HCT116 (cell line): ENCODE measurements around the gene GJA3. TPM values are rescaled to one million over a fixed set of nuclear protein-coding genes. Genes with fewer than 3 reads are reported as not detected.
A peak's percentile ranks its signal among the peaks of the same experiment; 100 is the strongest.

Experiments
- ATAC-seq: fragments of 200-7000 bp; cut with Tn5 transposase; 2 replicates; pipeline ENCODE4 v1.9.1; 2020; ENCODE audit warnings: mild to moderate bottlenecking, moderate library complexity
- BruUV-seq: library from RNA; stranded (reverse); fragments of 400-500 nt; replicated peaks from 2 replicates; lab custom pipeline; 2021; lab: Mats Ljungman, UMichigan
- CTCF ChIA-PET: fragments of 300-600 bp; sonication (Branson Sonifier 250); formaldehyde crosslinking; loops from one replicate; lab custom pipeline; 2021; ENCODE audit warnings: antibody characterized with exemption; lab: Charles Lee
- POLR2A ChIA-PET: fragments of 300-600, 350-600 bp; sonication (Branson Sonifier 250); formaldehyde crosslinking; loops from one replicate; lab custom pipeline; 2021; ENCODE audit warnings: antibody characterized with exemption; lab: Charles Lee
- RAD21 ChIA-PET, 2 experiments: fragments of 300-600 bp; sonication (Branson Sonifier 250); formaldehyde crosslinking; loops; one replicate each; lab custom pipeline; 2023; ENCODE audit warnings: low total read pairs in 2 of 2; ENCODE audit not compliant: uncharacterized antibody in 2 of 2, unreplicated experiment in 2 of 2, low non-redundant PET in 1 of 2; lab: Charles Lee
- DNase-seq: peaks from one replicate; pipeline ENCODE4 v3.0.0-alpha.2; 2010; ENCODE audit warnings: low read depth, low spot score
- H2AFZ ChIP-seq: fragments of 200-600 bp; shearing (Covaris generic), sonication (generic); 2 replicates; pipeline ENCODE4 v1.6.1; 2017; ENCODE audit warnings: low read depth, mixed run types, mixed read lengths, antibody characterized with exemption, low read length; ENCODE audit not compliant: poor library complexity, severe bottlenecking
- H3K27ac ChIP-seq: 2 replicates; pipeline ENCODE4 v1.5.1; 2012; ENCODE audit warnings: low read depth, low read length
- H3K27me3 ChIP-seq: fragments of 200-600 bp; sonication (generic); 2 replicates; pipeline ENCODE4 v1.6.1; 2016; ENCODE audit warnings: mixed run types, low read length, mixed read lengths; ENCODE audit not compliant: insufficient read depth
- H3K36me3 ChIP-seq, 2 experiments: fragments of 200-500 bp in 1 of 2; fragments of 200-600 bp in 1 of 2; sonication (Bioruptor generic) in 1 of 2; sonication (generic) in 1 of 2; 2 replicates each; pipeline versions ENCODE4 v1.5.1 to v1.6.1; 2014 to 2016; ENCODE audit warnings: low read length in 2 of 2, inconsistent platforms in 1 of 2, mixed read lengths in 1 of 2, mixed run types in 1 of 2; ENCODE audit not compliant: insufficient read depth in 2 of 2, control insufficient read depth in 1 of 2
- H3K4me1 ChIP-seq, 2 experiments: fragments of 200-600 bp in 1 of 2; sonication (generic) in 1 of 2; 2 replicates each; pipeline versions ENCODE4 v1.5.1 to v1.6.1; 2012 to 2017; ENCODE audit warnings: low read length in 2 of 2, inconsistent platforms in 1 of 2, mild to moderate bottlenecking in 1 of 2, mixed read lengths in 1 of 2, mixed run types in 1 of 2, moderate library complexity in 1 of 2; ENCODE audit not compliant: insufficient read depth in 2 of 2, control insufficient read depth in 1 of 2
- H3K4me2 ChIP-seq: fragments of 200-600 bp; sonication (generic); 2 replicates; pipeline ENCODE4 v1.6.1; 2017; ENCODE audit warnings: mixed run types, low read length, mixed read lengths
- H3K4me3 ChIP-seq, 2 experiments: fragments of 200-600 bp in 1 of 2; sonication (generic) in 1 of 2; replicated peaks in 1 of 2; 2 replicates each; pipeline ENCODE4 v1.5.1; 2011 to 2016; ENCODE audit warnings: low read length in 2 of 2, control low read depth in 1 of 2, low read depth in 1 of 2, mild to moderate bottlenecking in 1 of 2, mixed read lengths in 1 of 2, mixed run types in 1 of 2
- H3K79me2 ChIP-seq: fragments of 200-600 bp; sonication (generic); 2 replicates; pipeline ENCODE4 v1.6.1; 2017; ENCODE audit warnings: mild to moderate bottlenecking, mixed run types, low read length, moderate library complexity, mixed read lengths; ENCODE audit not compliant: insufficient read depth
- H3K9ac ChIP-seq: fragments of 200-600 bp; sonication (generic); 2 replicates; pipeline ENCODE4 v1.6.1; 2016; ENCODE audit warnings: low read length, mixed read lengths
- H3K9me2 ChIP-seq: fragments of 200-600 bp; sonication (generic), shearing (Covaris generic); 2 replicates; pipeline ENCODE4 v1.6.1; 2017; ENCODE audit warnings: mixed run types, mild to moderate bottlenecking, moderate library complexity; ENCODE audit not compliant: insufficient read depth
- H3K9me3 ChIP-seq, 2 experiments: fragments of 200-500 bp in 1 of 2; fragments of 200-600 bp in 1 of 2; sonication (Bioruptor generic) in 1 of 2; sonication (generic) in 1 of 2; 2 replicates each; pipeline ENCODE4 v1.6.1; 2014 to 2017; ENCODE audit warnings: low read length in 2 of 2, mixed read lengths in 2 of 2, inconsistent platforms in 1 of 2, low read depth in 1 of 2, mild to moderate bottlenecking in 1 of 2, mixed run types in 1 of 2, moderate library complexity in 1 of 2; ENCODE audit not compliant: control insufficient read depth in 1 of 2, insufficient read depth in 1 of 2
- H4K20me1 ChIP-seq: fragments of 200-600 bp; sonication (generic), shearing (Covaris generic); 2 replicates; pipeline ENCODE4 v1.6.1; 2017; ENCODE audit warnings: mixed run types, mild to moderate bottlenecking, moderate library complexity; ENCODE audit not compliant: insufficient read depth
- CBX3 ChIP-seq: IDR thresholded peaks from 2 replicates; pipeline ENCODE4 v1.6.1; 2012; ENCODE audit warnings: low read depth
- EZH2phosphoT487 ChIP-seq: fragments of 200-600 bp; IDR thresholded peaks from 2 replicates; pipeline ENCODE4 v1.6.1; 2018; ENCODE audit warnings: antibody characterized with exemption, borderline replicate concordance
- FOSL1 ChIP-seq: IDR thresholded peaks from 2 replicates; pipeline ENCODE4 v1.6.1; 2012; ENCODE audit warnings: low read depth
- POLR2A ChIP-seq: IDR thresholded peaks from 2 replicates; pipeline ENCODE4 v1.7.0; 2011; ENCODE audit warnings: borderline replicate concordance; ENCODE audit not compliant: insufficient read depth, insufficient read length; ENCODE audit errors: extremely low read depth
- RAD21 ChIP-seq: IDR thresholded peaks from 2 replicates; pipeline ENCODE4 v1.6.1; 2012; ENCODE audit warnings: low read depth, mild to moderate bottlenecking
- ZFX ChIP-seq: fragments of 450-650 bp; IDR thresholded peaks from 2 replicates; pipeline ENCODE4 v1.6.1; 2017
- intact Hi-C: fragments of 100-400 bp; cut with micrococcal nuclease; formaldehyde crosslinking; loops from 2 replicates; pipeline ENCODE4 v1.10.0; 2022
- total RNA-seq: library from RNA; stranded (reverse); gene quantifications from one replicate; pipeline ENCODE4 v1.2.1, GENCODE V29; 2021; ENCODE audit not compliant: unreplicated experiment
- TF ChIP-seq, protein P1 (sequence below), 3 experiments: fragments of 200-600 bp in 1 of 3; sonication (generic) in 1 of 3; IDR thresholded peaks in 2 of 3; conservative IDR thresholded peaks in 1 of 3; 2 replicates each; pipeline ENCODE4 v1.5.1; 2012 to 2017; ENCODE audit warnings: low read depth in 2 of 3, low read length in 2 of 3, antibody characterized with exemption in 1 of 3, borderline replicate concordance in 1 of 3, control low read depth in 1 of 3, mild to moderate bottlenecking in 1 of 3, mixed read lengths in 1 of 3, mixed run types in 1 of 3, moderate library complexity in 1 of 3; ENCODE audit not compliant: insufficient read depth in 1 of 3

GJA3 gene
- total RNA-seq, 1 experiment from 2014 or later: 8.0 TPM

DNA sequence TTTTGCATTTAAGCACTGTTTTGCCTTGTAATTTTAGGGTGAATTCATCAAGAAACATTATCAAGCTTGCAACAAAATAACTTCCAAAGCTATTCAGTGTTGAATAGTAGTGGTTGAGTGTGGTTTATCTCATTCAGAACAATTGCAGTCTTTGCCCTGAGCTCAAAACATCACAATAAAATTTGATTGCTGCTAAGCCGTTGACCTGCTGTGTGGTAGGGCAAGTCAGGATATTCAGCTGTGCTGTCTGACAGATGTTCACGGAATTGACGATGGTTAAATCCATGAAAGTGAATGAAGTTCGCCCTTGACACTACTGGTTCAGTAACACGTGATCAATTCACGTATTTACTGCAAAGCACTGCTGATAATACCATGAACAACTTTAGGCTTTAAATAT lies 66.9 kb downstream of the GJA3 start:
- H3K4me3 ChIP-seq: no peak overlapping the region
- H3K4me1 ChIP-seq: no peaks in the 10 kb centered on the region
- no peaks in the 10 kb centered on the region for H3K36me3 ChIP-seq
- H3K9ac ChIP-seq: no peak overlapping the region
- no peak overlapping the region for H3K27ac ChIP-seq
- no peaks in the 10 kb centered on the region for H3K27me3 ChIP-seq
- ATAC-seq (no peak), DNase-seq (no peak)
- no TSS peak for BruUV-seq
- no peak for TF ChIP-seq CBX3
- TF ChIP-seq EZH2phosphoT487: no peak
- no peak for TF ChIP-seq FOSL1
- H3K4me2 ChIP-seq: no peak overlapping the region
- H3K9me3 ChIP-seq: no peaks in the 10 kb centered on the region
- ChIA-PET RAD21 (no interaction called here), CTCF (no interaction called here), POLR2A (no interaction called here)
- H3K79me2 ChIP-seq: no peaks in the 10 kb centered on the region
- no peak overlapping the region for H2AFZ ChIP-seq
- H3K9me2 ChIP-seq: no peaks in the 10 kb centered on the region
- intact Hi-C loops: no loop called here
- no peaks in the 10 kb centered on the region for H4K20me1 ChIP-seq

DNA sequence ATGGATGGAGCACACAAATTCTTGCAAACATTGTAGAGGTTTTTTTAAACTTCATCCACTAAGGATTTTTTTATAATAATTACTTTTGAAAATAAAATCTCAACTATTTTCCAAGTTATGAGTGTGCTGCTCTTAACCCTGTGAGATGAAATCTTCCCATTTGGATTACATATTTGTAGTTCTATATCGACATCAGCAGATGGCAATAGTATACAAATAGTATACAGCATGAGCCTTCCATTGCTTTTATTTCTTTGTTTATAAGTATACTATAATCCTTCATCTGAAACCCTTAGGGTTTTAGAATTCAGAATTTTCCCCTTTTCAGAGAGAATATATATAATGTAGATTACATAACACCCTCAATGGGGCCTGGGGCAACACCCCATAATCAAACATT lies 70.5 kb downstream of the GJA3 start:
- H3K27ac ChIP-seq: no peak overlapping the region
- ATAC-seq (0 out of 2 replicates have a peak, but pooled peaks have one; percentile 50), DNase-seq (no peak)
- no peak overlapping the region for H3K4me3 ChIP-seq
- H3K4me1 ChIP-seq: no peaks in the 10 kb centered on the region
- intact Hi-C loops: loop anchor here (1.0 kb wide), 1 partner anchor 73 kb away; no protein-coding TSS in a partner anchor
- no peak overlapping the region for H3K4me2 ChIP-seq
- RAD21 ChIA-PET: no interaction called here
- no peaks in the 10 kb centered on the region for H3K79me2 ChIP-seq
- no TSS peak for BruUV-seq
- POLR2A ChIA-PET: interaction anchor here (0.6 kb wide), 1 partner anchor 25 kb away, joined by 3 read pairs; no protein-coding TSS in a partner anchor
- TF ChIP-seq ZFX (no peak), RAD21 (peak; percentile 40; the same call in 1 of the 2 replicates), FOSL1 (no peak), POLR2A (no peak)
- TF ChIP-seq, protein P1, sequence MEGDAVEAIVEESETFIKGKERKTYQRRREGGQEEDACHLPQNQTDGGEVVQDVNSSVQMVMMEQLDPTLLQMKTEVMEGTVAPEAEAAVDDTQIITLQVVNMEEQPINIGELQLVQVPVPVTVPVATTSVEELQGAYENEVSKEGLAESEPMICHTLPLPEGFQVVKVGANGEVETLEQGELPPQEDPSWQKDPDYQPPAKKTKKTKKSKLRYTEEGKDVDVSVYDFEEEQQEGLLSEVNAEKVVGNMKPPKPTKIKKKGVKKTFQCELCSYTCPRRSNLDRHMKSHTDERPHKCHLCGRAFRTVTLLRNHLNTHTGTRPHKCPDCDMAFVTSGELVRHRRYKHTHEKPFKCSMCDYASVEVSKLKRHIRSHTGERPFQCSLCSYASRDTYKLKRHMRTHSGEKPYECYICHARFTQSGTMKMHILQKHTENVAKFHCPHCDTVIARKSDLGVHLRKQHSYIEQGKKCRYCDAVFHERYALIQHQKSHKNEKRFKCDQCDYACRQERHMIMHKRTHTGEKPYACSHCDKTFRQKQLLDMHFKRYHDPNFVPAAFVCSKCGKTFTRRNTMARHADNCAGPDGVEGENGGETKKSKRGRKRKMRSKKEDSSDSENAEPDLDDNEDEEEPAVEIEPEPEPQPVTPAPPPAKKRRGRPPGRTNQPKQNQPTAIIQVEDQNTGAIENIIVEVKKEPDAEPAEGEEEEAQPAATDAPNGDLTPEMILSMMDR (IDR thresholded peaks at IDR 0.05 in 2 of 3, conservative IDR thresholded peaks at IDR 0.05 in 1 of 3; ENCODE audit: borderline replicate concordance in 1 of 3, insufficient read depth in 1 of 3, low read depth in 2 of 3, low read length in 2 of 3): peak in 2 of 3 experiments; percentile 15 to 30; a peak in 2 of 6 replicates
- no peaks in the 10 kb centered on the region for H3K9me3 ChIP-seq
- H3K9me2 ChIP-seq: no peaks in the 10 kb centered on the region
- H3K27me3 ChIP-seq: no peaks in the 10 kb centered on the region
- H3K36me3 ChIP-seq: peaks cover 0 to 4% of the 10 kb centered on the region in 2 experiments; a peak in 1 of 4 replicates
- no peak overlapping the region for H2AFZ ChIP-seq
- H4K20me1 ChIP-seq: no peaks in the 10 kb centered on the region
- CTCF ChIA-PET: interaction anchor here (1.2 kb wide), 1 partner anchor 74 kb away, joined by 3 read pairs; no protein-coding TSS in a partner anchor
- no peak overlapping the region for H3K9ac ChIP-seq

Other genes starting within 250 kb of the GJA3 start
- 53.0 TPM for gene ZMYM2, start 202.3 kb downstream of the GJA3 start, total RNA-seq
- gene GJB2, start 31.9 kb upstream of the GJA3 start, total RNA-seq: 44.7 TPM
- not detected for gene GJB6, start 71.3 kb upstream of the GJA3 start, total RNA-seq